ENCODE results near the gene PODXL. TPM values are rescaled to one million over a fixed set of nuclear protein-coding genes. Genes with fewer than 3 reads are reported as not detected.

PODXL gene
- total RNA-seq, 2 donors from 2014 or later = 523 to 701 TPM

DNA sequence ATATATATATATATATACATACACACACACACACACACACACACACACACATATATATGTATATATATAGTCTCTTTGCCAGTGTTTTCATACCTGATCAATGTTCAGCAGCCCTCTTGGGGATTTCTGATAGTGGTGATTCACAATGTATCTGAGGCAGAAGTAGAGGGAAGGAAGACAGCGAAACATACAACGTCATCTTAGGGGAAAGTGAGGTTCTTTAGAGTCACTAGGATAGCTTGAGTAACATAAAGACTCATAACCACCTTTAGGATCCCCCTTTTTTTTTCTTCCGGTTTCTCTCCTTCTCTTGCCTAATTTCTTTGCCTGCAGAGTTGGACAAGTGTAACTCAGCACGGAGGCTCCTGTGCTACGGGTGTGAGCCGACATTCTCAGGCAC is 56.6 kb downstream of the PODXL start:
- no peak overlapping the region for H3K9ac ChIP-seq (ENCODE audit: extremely low read depth, low read length, poor library complexity, severe bottlenecking)
- H3K9me3 ChIP-seq (ENCODE audit: control insufficient read depth, low read length) = no peaks in the 10 kb centered on the region
- H3K9me3 Mint-ChIP-seq = no peaks in the 10 kb centered on the region
- TF ChIP-seq, protein P1, sequence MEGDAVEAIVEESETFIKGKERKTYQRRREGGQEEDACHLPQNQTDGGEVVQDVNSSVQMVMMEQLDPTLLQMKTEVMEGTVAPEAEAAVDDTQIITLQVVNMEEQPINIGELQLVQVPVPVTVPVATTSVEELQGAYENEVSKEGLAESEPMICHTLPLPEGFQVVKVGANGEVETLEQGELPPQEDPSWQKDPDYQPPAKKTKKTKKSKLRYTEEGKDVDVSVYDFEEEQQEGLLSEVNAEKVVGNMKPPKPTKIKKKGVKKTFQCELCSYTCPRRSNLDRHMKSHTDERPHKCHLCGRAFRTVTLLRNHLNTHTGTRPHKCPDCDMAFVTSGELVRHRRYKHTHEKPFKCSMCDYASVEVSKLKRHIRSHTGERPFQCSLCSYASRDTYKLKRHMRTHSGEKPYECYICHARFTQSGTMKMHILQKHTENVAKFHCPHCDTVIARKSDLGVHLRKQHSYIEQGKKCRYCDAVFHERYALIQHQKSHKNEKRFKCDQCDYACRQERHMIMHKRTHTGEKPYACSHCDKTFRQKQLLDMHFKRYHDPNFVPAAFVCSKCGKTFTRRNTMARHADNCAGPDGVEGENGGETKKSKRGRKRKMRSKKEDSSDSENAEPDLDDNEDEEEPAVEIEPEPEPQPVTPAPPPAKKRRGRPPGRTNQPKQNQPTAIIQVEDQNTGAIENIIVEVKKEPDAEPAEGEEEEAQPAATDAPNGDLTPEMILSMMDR (conservative IDR thresholded peaks at IDR 0.05) = no peak
- 94 to 96% methylated on average over 5 to 6 of the region's 6 CpGs for WGBS, 2 experiments (ENCODE audit: insufficient coverage in 1 of 2, insufficient read length in 1 of 2)
- H3K4me3 ChIP-seq (ENCODE audit: low read length) = no peak overlapping the region
- no peaks in the 10 kb centered on the region for H3K27me3 ChIP-seq (ENCODE audit: control insufficient read depth, insufficient read depth, low read length, poor library complexity, severe bottlenecking)
- peaks cover 12% of the 10 kb centered on the region for H3K4me1 ChIP-seq (ENCODE audit: control insufficient read depth, insufficient read depth, low read length)
- no peak for DNase-seq
- no peak overlapping the region for H3K27ac ChIP-seq (ENCODE audit: low read depth, low read length)
- H3K27me3 Mint-ChIP-seq (ENCODE audit: insufficient read depth) = no peaks in the 10 kb centered on the region
- H3K36me3 Mint-ChIP-seq (ENCODE audit: low read depth) = peaks cover 76% of the 10 kb centered on the region
- H3K4me3 Mint-ChIP-seq = no peak overlapping the region
- H3K36me3 ChIP-seq (ENCODE audit: control insufficient read depth, insufficient read depth, low read length) = peaks cover 92% of the 10 kb centered on the region
- peaks cover 11% of the 10 kb centered on the region for H3K4me1 Mint-ChIP-seq
- no peak overlapping the region for H3K27ac Mint-ChIP-seq

DNA sequence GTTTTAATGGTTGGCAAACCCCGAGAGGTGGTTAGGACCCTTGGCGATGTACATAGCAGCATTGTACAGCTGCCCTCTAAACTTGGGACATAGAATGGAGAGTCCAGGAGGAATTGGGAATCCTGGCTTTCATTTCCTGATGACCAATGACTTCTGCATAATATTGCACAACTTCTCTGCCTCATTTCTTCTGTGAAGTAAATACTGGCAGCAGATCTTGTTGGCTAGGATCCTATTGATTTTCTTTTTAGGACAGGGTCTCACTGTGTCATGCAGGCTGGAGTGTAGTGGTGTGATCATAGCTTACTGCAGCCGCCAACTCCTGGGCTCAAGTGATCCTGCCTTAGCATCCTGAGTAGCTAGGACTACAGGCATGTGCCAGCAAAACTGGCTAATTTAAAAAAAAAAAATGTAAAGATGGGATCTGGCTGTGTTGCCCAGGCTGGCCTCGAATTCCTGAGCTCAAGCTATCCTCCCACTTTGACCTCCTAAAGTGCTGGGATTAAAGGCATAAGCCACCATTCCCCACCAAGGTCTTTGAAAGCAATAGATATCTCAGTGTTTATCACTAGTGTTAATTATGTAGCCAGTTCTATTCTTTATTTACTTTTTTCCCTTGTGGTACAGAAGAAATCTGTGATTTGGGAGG is 58.1 kb downstream of the PODXL start:
- DNase-seq = no peak
- peaks cover 61% of the 10 kb centered on the region for H3K36me3 Mint-ChIP-seq (ENCODE audit: low read depth)
- WGBS, 2 experiments (ENCODE audit: insufficient coverage in 1 of 2, insufficient read length in 1 of 2) = 81 to 93% methylated on average over 3 to 4 of the region's 4 CpGs
- TF ChIP-seq, protein P1 (conservative IDR thresholded peaks at IDR 0.05) = no peak
- H3K27ac ChIP-seq (ENCODE audit: low read depth, low read length) = no peak overlapping the region
- no peaks in the 10 kb centered on the region for H3K9me3 Mint-ChIP-seq
- H3K4me3 Mint-ChIP-seq = no peak overlapping the region
- H3K36me3 ChIP-seq (ENCODE audit: control insufficient read depth, insufficient read depth, low read length) = peaks cover 77% of the 10 kb centered on the region
- H3K4me1 Mint-ChIP-seq = peaks cover 7% of the 10 kb centered on the region
- no peak overlapping the region for H3K4me3 ChIP-seq (ENCODE audit: low read length)
- H3K27ac Mint-ChIP-seq = peak overlapping the region; percentile 77
- no peaks in the 10 kb centered on the region for H3K9me3 ChIP-seq (ENCODE audit: control insufficient read depth, low read length)
- H3K4me1 ChIP-seq (ENCODE audit: control insufficient read depth, insufficient read depth, low read length) = peaks cover 9% of the 10 kb centered on the region
- H3K27me3 ChIP-seq (ENCODE audit: control insufficient read depth, insufficient read depth, low read length, poor library complexity, severe bottlenecking) = no peaks in the 10 kb centered on the region
- H3K27me3 Mint-ChIP-seq (ENCODE audit: insufficient read depth) = no peaks in the 10 kb centered on the region
- H3K9ac ChIP-seq (ENCODE audit: extremely low read depth, low read length, poor library complexity, severe bottlenecking) = no peak overlapping the region

DNA sequence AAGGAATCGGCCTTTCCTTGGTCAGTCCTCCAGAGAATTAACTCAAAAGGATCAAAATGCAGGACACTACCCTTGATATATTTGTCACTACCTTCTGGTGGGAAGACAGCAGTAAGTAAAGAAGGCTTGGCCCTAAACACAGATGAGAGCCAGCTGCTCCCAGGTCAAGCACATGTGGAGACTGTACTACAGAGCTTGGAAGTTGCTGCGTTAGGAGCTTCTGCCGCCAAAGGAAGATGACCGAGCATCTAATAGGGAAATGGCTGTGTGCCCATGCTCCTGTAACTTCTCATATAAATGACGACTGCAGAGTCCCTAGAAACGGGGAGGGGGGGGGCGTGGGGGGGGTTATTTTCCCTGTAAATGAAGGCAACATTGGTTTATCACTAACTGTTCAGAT is 59.0 kb downstream of the PODXL start:
- TF ChIP-seq, protein P1 (conservative IDR thresholded peaks at IDR 0.05) = no peak

More for the DNA sequence above, 59.0 kb downstream of the PODXL start:
- no peaks in the 10 kb centered on the region for H3K9me3 ChIP-seq (ENCODE audit: control insufficient read depth, low read length)
- H3K36me3 ChIP-seq (ENCODE audit: control insufficient read depth, insufficient read depth, low read length) = peaks cover 68% of the 10 kb centered on the region
- no peak overlapping the region for H3K9ac ChIP-seq (ENCODE audit: extremely low read depth, low read length, poor library complexity, severe bottlenecking)
- Mint-ChIP-seq H3K4me1 (peaks cover 3% of the 10 kb centered on the region), H3K27me3 (ENCODE audit: insufficient read depth) (no peaks in the 10 kb centered on the region), H3K9me3 (no peaks in the 10 kb centered on the region), H3K36me3 (ENCODE audit: low read depth) (peaks cover 53% of the 10 kb centered on the region), H3K4me3 (no peak overlapping the region), H3K27ac (peak overlapping the region; percentile 69)
- no peak for DNase-seq
- H3K4me3 ChIP-seq (ENCODE audit: low read length) = no peak overlapping the region
- WGBS, 2 experiments (ENCODE audit: insufficient coverage in 1 of 2, insufficient read length in 1 of 2) = 93 to 100% methylated on average over 3 to 7 of the region's 7 CpGs
- H3K27me3 ChIP-seq (ENCODE audit: control insufficient read depth, insufficient read depth, low read length, poor library complexity, severe bottlenecking) = no peaks in the 10 kb centered on the region
- H3K4me1 ChIP-seq (ENCODE audit: control insufficient read depth, insufficient read depth, low read length) = peaks cover under 1% of the 10 kb centered on the region
- H3K27ac ChIP-seq (ENCODE audit: low read depth, low read length) = no peak overlapping the region

Measured in endodermal cell (in vitro differentiated cells).